Liver (tissue), 9 donors: ENCODE data around the gene CFAP70. TPM values are rescaled to one million over a fixed set of nuclear protein-coding genes. Genes with fewer than 3 reads are reported as not detected.

Source experiments
- DNase-seq: peaks from one replicate; pipeline ENCODE4 v3.0.0-alpha.2; 2017; ENCODE audit warnings: low spot score
- H3K27ac ChIP-seq, 2 donors: one replicate each; pipeline ENCODE4 v1.7.0; 2013; ENCODE audit warnings: inconsistent platforms in 2 of 2, low read length in 2 of 2, control low read depth in 1 of 2, low read depth in 1 of 2, mild to moderate bottlenecking in 1 of 2
- H3K27me3 ChIP-seq, 4 donors: one replicate each; pipeline versions ENCODE4 v1.6.1 to v1.7.0; 2013; ENCODE audit warnings: low read length in 3 of 4, inconsistent platforms in 1 of 4, mild to moderate bottlenecking in 1 of 4, moderate library complexity in 1 of 4; ENCODE audit not compliant: control insufficient read depth in 4 of 4, insufficient read depth in 4 of 4
- H3K36me3 ChIP-seq, 4 donors: one replicate each; pipeline versions ENCODE4 v1.6.1 to v1.7.0; 2013; ENCODE audit warnings: low read length in 3 of 4, mild to moderate bottlenecking in 3 of 4, low read depth in 1 of 4, moderate library complexity in 1 of 4; ENCODE audit not compliant: control insufficient read depth in 4 of 4, insufficient read depth in 3 of 4
- H3K4me1 ChIP-seq, 4 donors: one replicate each; pipeline versions ENCODE4 v1.6.1 to v1.7.0; 2013; ENCODE audit warnings: low read length in 3 of 4, mild to moderate bottlenecking in 3 of 4, moderate library complexity in 1 of 4; ENCODE audit not compliant: control insufficient read depth in 4 of 4, insufficient read depth in 4 of 4
- H3K4me3 ChIP-seq, 3 donors: one replicate each; pipeline versions ENCODE4 v1.6.1 to v1.7.0; 2013; ENCODE audit warnings: low read length in 3 of 3, control low read depth in 1 of 3, low read depth in 1 of 3, mild to moderate bottlenecking in 1 of 3
- H3K9ac ChIP-seq, 2 donors: one replicate each; pipeline ENCODE4 v1.7.0; 2013; ENCODE audit warnings: low read length in 2 of 2, mild to moderate bottlenecking in 2 of 2, moderate library complexity in 2 of 2, control low read depth in 1 of 2, low read depth in 1 of 2
- H3K9me3 ChIP-seq, 4 donors: one replicate each; pipeline versions ENCODE4 v1.6.1 to v1.7.0; 2013; ENCODE audit warnings: low read length in 3 of 4; ENCODE audit not compliant: control insufficient read depth in 4 of 4
- EGR1 ChIP-seq, 2 donors: IDR thresholded peaks; 2 replicates each; pipeline ENCODE4 v1.6.1; 2016 to 2018; ENCODE audit warnings: antibody characterized with exemption in 2 of 2, low read depth in 2 of 2
- FOXA1 ChIP-seq: IDR thresholded peaks from 2 replicates; pipeline ENCODE4 v1.6.1; 2016; ENCODE audit warnings: antibody characterized with exemption
- FOXA2 ChIP-seq: IDR thresholded peaks from 2 replicates; pipeline ENCODE4 v1.6.1; 2016; ENCODE audit warnings: antibody characterized with exemption
- GABPA ChIP-seq, 2 donors: IDR thresholded peaks in 1 of 2; conservative IDR thresholded peaks in 1 of 2; 2 replicates each; pipeline ENCODE4 v1.6.1; 2016; ENCODE audit warnings: antibody characterized with exemption in 2 of 2, mild to moderate bottlenecking in 1 of 2, moderate library complexity in 1 of 2
- HNF4A ChIP-seq, 2 donors: conservative IDR thresholded peaks; 2 replicates each; pipeline ENCODE4 v1.6.1; 2016; ENCODE audit warnings: antibody characterized with exemption in 2 of 2, mild to moderate bottlenecking in 2 of 2
- HNF4G ChIP-seq: IDR thresholded peaks from 2 replicates; pipeline ENCODE4 v1.6.1; 2016; ENCODE audit warnings: antibody characterized with exemption
- JUND ChIP-seq, 2 donors: IDR thresholded peaks; 2 replicates each; pipeline ENCODE4 v1.6.1; 2016; ENCODE audit warnings: antibody characterized with exemption in 2 of 2
- NR2F2 ChIP-seq: IDR thresholded peaks from 2 replicates; pipeline ENCODE4 v1.6.1; 2016; ENCODE audit warnings: antibody characterized with exemption
- RAD21 ChIP-seq, 2 donors: IDR thresholded peaks; 2 replicates each; pipeline ENCODE4 v1.6.1; 2016; ENCODE audit warnings: antibody characterized with exemption in 2 of 2, mild to moderate bottlenecking in 2 of 2
- RXRA ChIP-seq, 2 donors: IDR thresholded peaks; 2 replicates each; pipeline ENCODE4 v1.6.1; 2017 to 2018; ENCODE audit warnings: antibody characterized with exemption in 2 of 2, mild to moderate bottlenecking in 1 of 2
- SP1 ChIP-seq: IDR thresholded peaks from 2 replicates; pipeline ENCODE4 v1.6.1; 2018; ENCODE audit warnings: antibody characterized with exemption, mild to moderate bottlenecking
- TAF1 ChIP-seq: conservative IDR thresholded peaks from 2 replicates; pipeline ENCODE4 v1.6.1; 2016; ENCODE audit warnings: antibody characterized with exemption, mild to moderate bottlenecking
- YY1 ChIP-seq: IDR thresholded peaks from 2 replicates; pipeline ENCODE4 v1.6.1; 2016; ENCODE audit warnings: antibody characterized with exemption, mild to moderate bottlenecking
- WGBS: extraction: QIAGEN DNeasy Blood & Tissue Kit; methylation state at CpG from one replicate; pipeline ENCODE4 v1.1.7; 2013; 5-methylcytosine and 5-hydroxymethylcytosine counted together
- polyA plus RNA-seq, 2 donors: library from polyadenylated mRNA; stranded (reverse) in 1 of 2; unstranded in 1 of 2; fragments of 200-250 nt in 1 of 2; fragments of >200 nt in 1 of 2; fragmentation: Nextera tagmentation in 1 of 2; extraction: Ambion mirVana in 1 of 2; gene quantifications; one replicate each; pipeline versions ENCODE4 v1.2.1 to v1.2.3, GENCODE V29; 2013 to 2015
- total RNA-seq, 2 donors: library from RNA; depleted of rRNA; stranded (reverse); fragments of >200 nt; gene quantifications; one replicate each; pipeline ENCODE4 v1.2.3, GENCODE V29; 2014
- TF ChIP-seq, protein P1 (sequence below): IDR thresholded peaks from 2 replicates; pipeline ENCODE4 v1.6.1; 2016; ENCODE audit warnings: antibody characterized with exemption
- TF ChIP-seq, protein P2 (sequence below): IDR thresholded peaks from 2 replicates; pipeline ENCODE4 v1.6.1; 2016; ENCODE audit warnings: antibody characterized with exemption
- TF ChIP-seq, protein P3 (sequence below): fragments of 150-350 bp; IDR thresholded peaks from 2 replicates; pipeline ENCODE4 v1.5.1; 2017; ENCODE audit warnings: improper control_type of control experiment, low read depth, low read length; ENCODE audit not compliant: missing input control
- TF ChIP-seq, protein P4 (sequence below): IDR thresholded peaks from 2 replicates; pipeline ENCODE4 v1.6.1; 2016; ENCODE audit warnings: antibody characterized with exemption
- TF ChIP-seq, protein P5 (sequence below): IDR thresholded peaks from 2 replicates; pipeline ENCODE4 v1.6.1; 2016; ENCODE audit warnings: antibody characterized with exemption, mild to moderate bottlenecking
- donor health status: healthy.
- donor health status: healthy.
- donor health status: healthy.
- donor health status: healthy.
- donor health status: healthy.

Gene CFAP70
- total and polyA plus RNA-seq, 4 donors: 0.46 to 2.3 (median 0.80) TPM

DNA sequence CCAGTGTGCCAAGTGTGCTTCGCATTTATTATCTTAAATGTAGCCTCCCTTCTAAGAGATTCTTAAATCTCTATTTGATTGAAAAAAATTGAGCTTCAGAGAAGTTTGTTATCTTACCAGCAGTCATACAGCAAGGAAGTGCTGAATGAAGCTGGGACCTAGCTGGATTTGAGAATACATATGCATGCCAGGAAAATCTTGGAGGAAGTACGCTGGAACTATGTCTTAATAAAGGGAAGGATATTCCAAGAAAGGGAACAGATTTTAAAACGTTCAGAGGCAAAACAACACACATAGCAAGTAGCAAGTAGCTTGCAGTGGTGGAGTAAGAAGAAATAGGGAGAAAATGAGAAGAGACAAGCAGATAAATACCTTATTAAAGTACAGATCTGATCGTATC, 1.5 kb downstream of the CFAP70 start:
- H3K27ac ChIP-seq: no peak overlapping the region
- TF ChIP-seq, protein P1, sequence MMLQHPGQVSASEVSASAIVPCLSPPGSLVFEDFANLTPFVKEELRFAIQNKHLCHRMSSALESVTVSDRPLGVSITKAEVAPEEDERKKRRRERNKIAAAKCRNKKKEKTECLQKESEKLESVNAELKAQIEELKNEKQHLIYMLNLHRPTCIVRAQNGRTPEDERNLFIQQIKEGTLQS: no peak
- TF ChIP-seq FOXA2 (no peak), FOXA1 (no peak), HNF4G (no peak), GABPA (IDR thresholded peaks at IDR 0.05 in 1 of 2, conservative IDR thresholded peaks at IDR 0.05 in 1 of 2) (no peak), SP1 (no peak), NR2F2 (no peak), HNF4A (conservative IDR thresholded peaks at IDR 0.05) (no peak), TAF1 (no peak), RAD21 (IDR thresholded peaks at IDR 0.05) (no peak), YY1 (no peak), EGR1 (IDR thresholded peaks at IDR 0.05; ENCODE audit: low read depth in 2 of 2) (no peak), JUND (IDR thresholded peaks at IDR 0.05) (no peak), RXRA (IDR thresholded peaks at IDR 0.05) (no peak)
- TF ChIP-seq, protein P2, sequence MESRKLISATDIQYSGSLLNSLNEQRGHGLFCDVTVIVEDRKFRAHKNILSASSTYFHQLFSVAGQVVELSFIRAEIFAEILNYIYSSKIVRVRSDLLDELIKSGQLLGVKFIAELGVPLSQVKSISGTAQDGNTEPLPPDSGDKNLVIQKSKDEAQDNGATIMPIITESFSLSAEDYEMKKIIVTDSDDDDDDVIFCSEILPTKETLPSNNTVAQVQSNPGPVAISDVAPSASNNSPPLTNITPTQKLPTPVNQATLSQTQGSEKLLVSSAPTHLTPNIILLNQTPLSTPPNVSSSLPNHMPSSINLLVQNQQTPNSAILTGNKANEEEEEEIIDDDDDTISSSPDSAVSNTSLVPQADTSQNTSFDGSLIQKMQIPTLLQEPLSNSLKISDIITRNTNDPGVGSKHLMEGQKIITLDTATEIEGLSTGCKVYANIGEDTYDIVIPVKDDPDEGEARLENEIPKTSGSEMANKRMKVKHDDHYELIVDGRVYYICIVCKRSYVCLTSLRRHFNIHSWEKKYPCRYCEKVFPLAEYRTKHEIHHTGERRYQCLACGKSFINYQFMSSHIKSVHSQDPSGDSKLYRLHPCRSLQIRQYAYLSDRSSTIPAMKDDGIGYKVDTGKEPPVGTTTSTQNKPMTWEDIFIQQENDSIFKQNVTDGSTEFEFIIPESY: no peak
- TF ChIP-seq, protein P3, sequence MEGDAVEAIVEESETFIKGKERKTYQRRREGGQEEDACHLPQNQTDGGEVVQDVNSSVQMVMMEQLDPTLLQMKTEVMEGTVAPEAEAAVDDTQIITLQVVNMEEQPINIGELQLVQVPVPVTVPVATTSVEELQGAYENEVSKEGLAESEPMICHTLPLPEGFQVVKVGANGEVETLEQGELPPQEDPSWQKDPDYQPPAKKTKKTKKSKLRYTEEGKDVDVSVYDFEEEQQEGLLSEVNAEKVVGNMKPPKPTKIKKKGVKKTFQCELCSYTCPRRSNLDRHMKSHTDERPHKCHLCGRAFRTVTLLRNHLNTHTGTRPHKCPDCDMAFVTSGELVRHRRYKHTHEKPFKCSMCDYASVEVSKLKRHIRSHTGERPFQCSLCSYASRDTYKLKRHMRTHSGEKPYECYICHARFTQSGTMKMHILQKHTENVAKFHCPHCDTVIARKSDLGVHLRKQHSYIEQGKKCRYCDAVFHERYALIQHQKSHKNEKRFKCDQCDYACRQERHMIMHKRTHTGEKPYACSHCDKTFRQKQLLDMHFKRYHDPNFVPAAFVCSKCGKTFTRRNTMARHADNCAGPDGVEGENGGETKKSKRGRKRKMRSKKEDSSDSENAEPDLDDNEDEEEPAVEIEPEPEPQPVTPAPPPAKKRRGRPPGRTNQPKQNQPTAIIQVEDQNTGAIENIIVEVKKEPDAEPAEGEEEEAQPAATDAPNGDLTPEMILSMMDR: no peak
- TF ChIP-seq, protein P4, sequence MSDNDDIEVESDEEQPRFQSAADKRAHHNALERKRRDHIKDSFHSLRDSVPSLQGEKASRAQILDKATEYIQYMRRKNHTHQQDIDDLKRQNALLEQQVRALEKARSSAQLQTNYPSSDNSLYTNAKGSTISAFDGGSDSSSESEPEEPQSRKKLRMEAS: no peak
- TF ChIP-seq, protein P5, sequence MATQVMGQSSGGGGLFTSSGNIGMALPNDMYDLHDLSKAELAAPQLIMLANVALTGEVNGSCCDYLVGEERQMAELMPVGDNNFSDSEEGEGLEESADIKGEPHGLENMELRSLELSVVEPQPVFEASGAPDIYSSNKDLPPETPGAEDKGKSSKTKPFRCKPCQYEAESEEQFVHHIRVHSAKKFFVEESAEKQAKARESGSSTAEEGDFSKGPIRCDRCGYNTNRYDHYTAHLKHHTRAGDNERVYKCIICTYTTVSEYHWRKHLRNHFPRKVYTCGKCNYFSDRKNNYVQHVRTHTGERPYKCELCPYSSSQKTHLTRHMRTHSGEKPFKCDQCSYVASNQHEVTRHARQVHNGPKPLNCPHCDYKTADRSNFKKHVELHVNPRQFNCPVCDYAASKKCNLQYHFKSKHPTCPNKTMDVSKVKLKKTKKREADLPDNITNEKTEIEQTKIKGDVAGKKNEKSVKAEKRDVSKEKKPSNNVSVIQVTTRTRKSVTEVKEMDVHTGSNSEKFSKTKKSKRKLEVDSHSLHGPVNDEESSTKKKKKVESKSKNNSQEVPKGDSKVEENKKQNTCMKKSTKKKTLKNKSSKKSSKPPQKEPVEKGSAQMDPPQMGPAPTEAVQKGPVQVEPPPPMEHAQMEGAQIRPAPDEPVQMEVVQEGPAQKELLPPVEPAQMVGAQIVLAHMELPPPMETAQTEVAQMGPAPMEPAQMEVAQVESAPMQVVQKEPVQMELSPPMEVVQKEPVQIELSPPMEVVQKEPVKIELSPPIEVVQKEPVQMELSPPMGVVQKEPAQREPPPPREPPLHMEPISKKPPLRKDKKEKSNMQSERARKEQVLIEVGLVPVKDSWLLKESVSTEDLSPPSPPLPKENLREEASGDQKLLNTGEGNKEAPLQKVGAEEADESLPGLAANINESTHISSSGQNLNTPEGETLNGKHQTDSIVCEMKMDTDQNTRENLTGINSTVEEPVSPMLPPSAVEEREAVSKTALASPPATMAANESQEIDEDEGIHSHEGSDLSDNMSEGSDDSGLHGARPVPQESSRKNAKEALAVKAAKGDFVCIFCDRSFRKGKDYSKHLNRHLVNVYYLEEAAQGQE: no peak
- no peak for DNase-seq
- peaks cover 0 to 15% (median 5%) of the 10 kb centered on the region in 4 donors for H3K4me1 ChIP-seq
- 68% methylated on average over 4 of the region's 4 CpGs for WGBS
- no peak overlapping the region for H3K4me3 ChIP-seq
- H3K9ac ChIP-seq: no peak overlapping the region
- no peaks in the 10 kb centered on the region for H3K27me3 ChIP-seq
- H3K9me3 ChIP-seq: no peaks in the 10 kb centered on the region
- no peaks in the 10 kb centered on the region for H3K36me3 ChIP-seq
